Measurements from ENCODE around the gene SEC22C. TPM values are rescaled to one million over a fixed set of nuclear protein-coding genes. Genes with fewer than 3 reads are reported as not detected.

Gene SEC22C
- total RNA-seq, 1 donor from 2014 or later: 55.0 TPM

DNA sequence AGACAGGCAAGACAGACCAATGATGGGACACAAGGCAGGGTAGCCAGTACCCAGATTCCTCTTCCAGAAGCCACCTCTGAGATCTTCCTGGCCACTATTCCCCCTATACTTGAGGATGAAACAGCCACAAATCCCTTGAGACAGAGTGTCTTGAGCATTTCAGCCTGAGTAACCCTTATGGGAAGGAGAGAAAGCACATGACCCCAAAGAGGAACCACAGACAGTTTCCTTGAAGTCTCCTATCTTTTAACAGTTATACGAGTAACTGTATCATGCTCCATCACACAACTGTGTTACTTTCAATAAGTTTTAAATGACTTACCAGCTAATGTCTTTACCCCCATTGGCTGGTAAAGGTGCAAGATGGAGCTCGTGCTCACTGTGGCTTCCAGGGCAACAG, 70.0 kb downstream of the SEC22C start:
- DNase-seq (ENCODE audit: low read depth) (no peak), FAIRE-seq (no peak)
- Histone ChIP-seq H3K4me3 (ENCODE audit: low read depth, low read length) (no peak overlapping the region), H3K27me3 (ENCODE audit: control insufficient read depth, insufficient read depth, low read length) (no peaks in the 10 kb centered on the region), H3K36me3 (ENCODE audit: control insufficient read depth, insufficient read depth, low read length) (no peaks in the 10 kb centered on the region)
- no peak for TF ChIP-seq CTCF (IDR thresholded peaks at IDR 0.05; ENCODE audit: insufficient read depth, low read length, severe bottlenecking)

DNA sequence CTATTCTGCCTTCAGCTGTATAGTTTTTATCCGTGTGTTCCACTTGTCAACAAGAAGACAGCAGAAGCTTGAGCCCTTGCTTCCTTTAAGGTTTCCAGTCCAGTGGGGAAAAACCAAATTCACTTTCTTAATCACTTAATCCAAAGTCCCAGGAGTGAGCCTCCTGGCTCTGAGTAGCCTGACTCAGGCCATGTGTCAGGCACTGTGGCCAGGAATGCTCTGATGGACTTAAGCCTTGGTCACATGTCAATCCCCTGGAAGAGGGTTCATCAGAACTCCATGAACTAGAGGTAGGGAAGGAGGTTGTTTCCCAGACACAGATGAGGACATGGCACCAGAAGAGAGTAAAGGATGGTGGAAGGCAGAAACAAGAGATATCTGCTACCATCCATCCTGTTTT, 70.6 kb downstream of the SEC22C start:
- FAIRE-seq (peak; percentile 72), DNase-seq (ENCODE audit: low read depth) (no peak)

DNA sequence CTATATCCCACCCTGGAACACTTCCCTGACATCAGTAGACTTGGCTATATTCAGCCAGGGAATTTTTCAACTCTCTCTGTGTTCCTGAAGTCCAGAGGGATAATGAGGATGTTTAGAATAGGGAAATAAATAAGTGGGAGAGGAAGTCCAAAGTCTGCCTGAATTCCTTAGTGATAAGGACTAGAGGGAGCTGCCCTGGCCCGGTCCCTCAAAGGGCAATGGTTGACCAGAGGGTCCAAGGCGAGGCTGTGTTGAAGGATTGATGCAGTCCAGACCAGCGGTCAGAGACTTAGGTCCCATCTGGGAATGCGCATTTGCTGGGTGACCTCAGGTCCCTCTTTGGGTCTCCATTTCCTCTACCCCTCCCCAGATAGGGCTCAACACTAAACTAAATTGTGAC, 71.4 kb downstream of the SEC22C start:
- no peak for DNase-seq (ENCODE audit: low read depth)
- H3K27me3 ChIP-seq (ENCODE audit: control insufficient read depth, insufficient read depth, low read length): no peaks in the 10 kb centered on the region

More for the DNA sequence above, 70.6 kb downstream of the SEC22C start:
- no peaks in the 10 kb centered on the region for H3K27me3 ChIP-seq (ENCODE audit: control insufficient read depth, insufficient read depth, low read length)
- no peak for TF ChIP-seq CTCF (IDR thresholded peaks at IDR 0.05; ENCODE audit: insufficient read depth, low read length, severe bottlenecking)
- H3K36me3 ChIP-seq (ENCODE audit: control insufficient read depth, insufficient read depth, low read length): no peaks in the 10 kb centered on the region
- no peak overlapping the region for H3K4me3 ChIP-seq (ENCODE audit: low read depth, low read length)

DNA sequence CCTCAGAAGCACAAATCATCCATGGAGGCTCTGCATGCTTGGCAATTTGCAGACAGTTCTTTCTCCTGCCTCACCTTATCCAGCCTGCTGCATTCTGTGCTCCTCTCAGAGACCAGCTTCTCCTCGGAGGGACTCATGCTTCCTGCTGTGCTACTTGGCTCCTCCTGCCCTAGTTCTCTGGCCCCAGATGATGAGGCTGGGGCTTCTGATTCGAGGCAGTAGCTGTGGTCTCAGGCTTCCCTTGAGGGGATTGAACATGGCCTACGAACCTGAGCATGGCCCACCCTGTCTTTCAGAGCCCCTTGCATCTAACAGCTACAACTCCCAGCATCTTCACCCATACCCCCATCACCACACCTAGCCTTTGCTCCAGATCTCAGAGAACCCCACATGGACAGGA, 72.7 kb downstream of the SEC22C start:
- no peaks in the 10 kb centered on the region for H3K27me3 ChIP-seq (ENCODE audit: control insufficient read depth, insufficient read depth, low read length)
- FAIRE-seq: no peak
- no peaks in the 10 kb centered on the region for H3K36me3 ChIP-seq (ENCODE audit: control insufficient read depth, insufficient read depth, low read length)
- TF ChIP-seq CTCF (IDR thresholded peaks at IDR 0.05; ENCODE audit: insufficient read depth, low read length, severe bottlenecking): no peak
- no peak overlapping the region for H3K4me3 ChIP-seq (ENCODE audit: low read depth, low read length)
- DNase-seq (ENCODE audit: low read depth): no peak

More for the DNA sequence above, 71.4 kb downstream of the SEC22C start:
- FAIRE-seq: no peak
- TF ChIP-seq CTCF (IDR thresholded peaks at IDR 0.05; ENCODE audit: insufficient read depth, low read length, severe bottlenecking): no peak
- H3K36me3 ChIP-seq (ENCODE audit: control insufficient read depth, insufficient read depth, low read length): no peaks in the 10 kb centered on the region
- H3K4me3 ChIP-seq (ENCODE audit: low read depth, low read length): no peak overlapping the region

DNA sequence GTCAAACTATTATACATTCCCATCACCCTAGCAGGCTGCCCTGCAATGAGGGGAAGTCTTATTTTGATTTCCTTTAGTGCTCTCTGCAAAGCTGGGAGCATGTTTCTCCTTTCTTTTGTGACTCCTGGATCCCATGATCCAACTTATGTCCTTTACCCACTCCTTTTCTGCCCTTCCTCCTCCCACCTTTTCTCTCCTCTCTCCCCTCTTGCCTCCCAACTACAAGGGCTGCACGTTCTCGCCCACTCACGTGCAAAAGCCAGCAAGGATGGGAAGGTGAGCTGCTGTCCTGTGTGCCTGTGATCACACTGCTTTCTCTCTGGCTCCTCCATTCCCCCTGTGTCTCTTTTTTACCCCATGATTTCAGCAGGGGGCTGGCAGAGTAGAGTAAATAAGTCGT, 73.2 kb downstream of the SEC22C start:
- TF ChIP-seq CTCF (IDR thresholded peaks at IDR 0.05; ENCODE audit: insufficient read depth, low read length, severe bottlenecking): no peak
- Histone ChIP-seq H3K27me3 (ENCODE audit: control insufficient read depth, insufficient read depth, low read length) (no peaks in the 10 kb centered on the region), H3K36me3 (ENCODE audit: control insufficient read depth, insufficient read depth, low read length) (no peaks in the 10 kb centered on the region), H3K4me3 (ENCODE audit: low read depth, low read length) (no peak overlapping the region)
- DNase-seq (ENCODE audit: low read depth) (no peak), FAIRE-seq (no peak)

- H3K27me3 ChIP-seq (ENCODE audit: control insufficient read depth, insufficient read depth, low read length): no peaks in the 10 kb centered on the region
- no peaks in the 10 kb centered on the region for H3K36me3 ChIP-seq (ENCODE audit: control insufficient read depth, insufficient read depth, low read length)
- FAIRE-seq (no peak), DNase-seq (ENCODE audit: low read depth) (no peak)
- H3K4me3 ChIP-seq (ENCODE audit: low read depth, low read length): no peak overlapping the region
- no peak for TF ChIP-seq CTCF (IDR thresholded peaks at IDR 0.05; ENCODE audit: insufficient read depth, low read length, severe bottlenecking)
These were observed 73.9 kb downstream of the SEC22C start for GRCh38 chr3:42507761-42508335.

Data from bronchial epithelial cell (primary cell).